Fibroblast of lung (primary cell): ENCODE data around the gene NR1D1. TPM values are rescaled to one million over a fixed set of nuclear protein-coding genes. Genes with fewer than 3 reads are reported as not detected.

ENCODE experiments used
- DNase-seq, 2 donors: peaks; one replicate each; pipeline versions ENCODE4 v3.0.0 to v3.0.0-alpha.2; 2010; ENCODE audit warnings: low read depth in 2 of 2
- H2AFZ ChIP-seq: 2 replicates; pipeline ENCODE4 v1.5.1; 2012; ENCODE audit warnings: low read length, control low read depth, inconsistent platforms
- H3K27ac ChIP-seq: 2 replicates; pipeline ENCODE4 v1.5.1; 2011; ENCODE audit warnings: low read length, control low read depth; ENCODE audit not compliant: insufficient read depth
- H3K27me3 ChIP-seq: 2 replicates; pipeline ENCODE4 v1.5.1; 2011; ENCODE audit warnings: mild to moderate bottlenecking, low read length; ENCODE audit not compliant: control insufficient read depth, insufficient read depth
- H3K36me3 ChIP-seq: 2 replicates; pipeline ENCODE4 v1.5.1; 2011; ENCODE audit warnings: low read length; ENCODE audit not compliant: control insufficient read depth, insufficient read depth
- H3K4me1 ChIP-seq: 2 replicates; pipeline ENCODE4 v1.5.1; 2011; ENCODE audit warnings: low read length; ENCODE audit not compliant: control insufficient read depth, insufficient read depth; ENCODE audit errors: extremely low read depth
- H3K4me2 ChIP-seq: 2 replicates; pipeline ENCODE4 v1.5.1; 2011; ENCODE audit warnings: low read length, control low read depth; ENCODE audit not compliant: insufficient read depth; ENCODE audit errors: extremely low read depth
- H3K4me3 ChIP-seq, 4 experiments: fragments of 200-600 bp in 1 of 4; sonication (generic) in 1 of 4; replicated peaks in 1 of 4; 2 replicates each; pipeline ENCODE4 v1.5.1; 2011 to 2016; ENCODE audit warnings: low read length in 4 of 4, low read depth in 3 of 4, mild to moderate bottlenecking in 3 of 4, control low read depth in 2 of 4, inconsistent platforms in 1 of 4, mixed read lengths in 1 of 4; ENCODE audit not compliant: insufficient read depth in 1 of 4; ENCODE audit errors: control extremely low read depth in 1 of 4
- H3K79me2 ChIP-seq: 2 replicates; pipeline ENCODE4 v1.5.1; 2012; ENCODE audit warnings: mild to moderate bottlenecking, low read length, inconsistent platforms; ENCODE audit not compliant: control insufficient read depth, insufficient read depth
- H3K9ac ChIP-seq: 2 replicates; pipeline ENCODE4 v1.5.1; 2011; ENCODE audit warnings: mild to moderate bottlenecking, low read length, control low read depth; ENCODE audit not compliant: insufficient read depth
- H3K9me3 ChIP-seq: 2 replicates; pipeline ENCODE4 v1.5.1; 2012; ENCODE audit warnings: low read depth, low read length; ENCODE audit not compliant: control insufficient read depth, insufficient read depth
- H4K20me1 ChIP-seq: 2 replicates; pipeline ENCODE4 v1.5.1; 2011; ENCODE audit warnings: low read length; ENCODE audit not compliant: control insufficient read depth, insufficient read depth; ENCODE audit errors: extremely low read depth
- CTCF ChIP-seq, 2 donors: IDR thresholded peaks in 1 of 2; conservative IDR thresholded peaks in 1 of 2; 1 replicate in 1 of 2; 2 replicates in 1 of 2; pipeline ENCODE4 v1.5.1; 2011 to 2012; ENCODE audit warnings: low read length in 2 of 2, control low read depth in 1 of 2, inconsistent platforms in 1 of 2, low read depth in 1 of 2, mild to moderate bottlenecking in 1 of 2
- EZH2 ChIP-seq: IDR thresholded peaks from 2 replicates; pipeline ENCODE4 v1.5.1; 2012; ENCODE audit warnings: low read length, control low read depth, mild to moderate bottlenecking; ENCODE audit errors: missing control alignments
- polyA plus RNA-seq, 2 donors: library from polyadenylated mRNA; depleted of rRNA in 1 of 2; stranded (reverse) in 1 of 2; unstranded in 1 of 2; fragments of >200 nt; gene quantifications; 2 replicates each; pipeline ENCODE4 v1.2.1, GENCODE V29; 2011 to 2012; ENCODE audit warnings: missing spikeins in 1 of 2
- total RNA-seq: library from RNA; depleted of rRNA; stranded (reverse); fragments of >200 nt; gene quantifications from 2 replicates; pipeline ENCODE4 v1.2.1, GENCODE V29; 2014

Gene NR1D1
- total and polyA plus RNA-seq, 2 donors (not counting 1 experiment from before 2014, with no cell fraction given), result 3.3 to 5.3 TPM

DNA sequence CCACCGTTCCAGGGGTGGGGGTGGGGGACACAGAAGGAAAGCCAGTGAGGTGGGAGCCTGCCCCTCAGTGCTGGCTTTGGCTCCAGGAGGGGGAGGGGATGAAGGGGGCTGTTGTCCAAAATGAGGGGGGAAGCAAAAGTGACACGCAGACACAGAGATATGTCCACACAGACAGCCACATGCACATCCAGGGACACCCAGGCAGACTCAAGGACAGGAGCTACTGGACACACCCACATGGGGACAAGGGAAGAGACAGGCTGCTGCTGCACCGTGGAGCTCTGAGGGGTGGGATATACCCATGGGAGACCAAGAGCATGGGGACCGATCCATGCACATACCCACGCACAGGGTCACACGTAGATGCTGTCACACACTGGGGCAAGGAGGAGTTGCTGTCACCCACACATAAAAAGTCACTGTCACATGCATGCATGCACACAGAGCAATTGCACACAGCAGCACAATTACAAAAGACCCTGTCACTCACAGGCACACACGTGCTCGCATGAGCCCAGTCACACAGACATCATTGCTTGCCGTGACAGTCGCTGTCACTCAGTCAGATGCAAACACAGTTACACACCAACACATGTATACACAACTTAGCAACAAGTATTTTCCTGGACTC lies 36.4 kb downstream of the NR1D1 start:
- no peak for DNase-seq
- Histone ChIP-seq H3K4me2 (peak overlapping the region; percentile 95), H4K20me1 (no peaks in the 10 kb centered on the region), H3K27ac (peak overlapping the region; percentile 4), H3K9ac (no peak overlapping the region), H3K36me3 (no peaks in the 10 kb centered on the region), H2AFZ (no peak overlapping the region), H3K9me3 (no peaks in the 10 kb centered on the region), H3K4me3 (peak overlapping the region; percentile 84 to 95 (median 88)), H3K79me2 (peaks cover 35% of the 10 kb centered on the region), H3K27me3 (no peaks in the 10 kb centered on the region), H3K4me1 (peaks cover 26% of the 10 kb centered on the region)
- no peak for TF ChIP-seq CTCF (conservative IDR thresholded peaks at IDR 0.05 in 1 of 2, IDR thresholded peaks at IDR 0.05 in 1 of 2; ENCODE audit: low read depth in 1 of 2, low read length in 2 of 2)
- TF ChIP-seq EZH2, result no peak

GRCh38 chr17:40063187-40063771 lies 37.1 kb downstream of the NR1D1 start:
- Histone ChIP-seq H3K9me3 (no peaks in the 10 kb centered on the region), H3K79me2 (peaks cover 34% of the 10 kb centered on the region), H2AFZ (peak overlapping the region; percentile 25), H3K4me3 (peak overlapping the region; percentile 84 to 95 (median 88)), H3K36me3 (no peaks in the 10 kb centered on the region), H3K9ac (peak overlapping the region; percentile 77), H3K4me1 (peaks cover 19% of the 10 kb centered on the region), H3K4me2 (peak overlapping the region; percentile 95), H3K27me3 (no peaks in the 10 kb centered on the region), H3K27ac (peak overlapping the region; percentile 43), H4K20me1 (no peaks in the 10 kb centered on the region)
- TF ChIP-seq EZH2 (no peak), CTCF (conservative IDR thresholded peaks at IDR 0.05 in 1 of 2, IDR thresholded peaks at IDR 0.05 in 1 of 2; ENCODE audit: low read depth in 1 of 2, low read length in 2 of 2) (no peak)
- no peak for DNase-seq

GRCh38 chr17:40062329-40063186 lies 37.8 kb downstream of the NR1D1 start, which contains the start of gene THRA:
Gene THRA, plus strand, starts transcription at chr17:40062965. Its CDS starts 11,524 bp downstream, at chr17:40074489.
- no peak for DNase-seq
- peak within 1 kb of the TSS; percentile 43 for H3K27ac ChIP-seq
- H3K36me3 ChIP-seq, result no peaks in the 10 kb centered on the region
- H3K9ac ChIP-seq, result peak within 1 kb of the TSS; percentile 77
- no peaks in the 10 kb centered on the region for H3K27me3 ChIP-seq
- peak within 1 kb of the TSS; percentile 84 to 95 (median 88) for H3K4me3 ChIP-seq
- peaks cover 33% of the 10 kb centered on the region for H3K79me2 ChIP-seq
- H3K4me1 ChIP-seq, result peaks cover 18% of the 10 kb centered on the region
- H4K20me1 ChIP-seq, result no peaks in the 10 kb centered on the region
- peak within 1 kb of the TSS; percentile 95 for H3K4me2 ChIP-seq
- peak within 1 kb of the TSS; percentile 73 for H2AFZ ChIP-seq
- H3K9me3 ChIP-seq, result no peaks in the 10 kb centered on the region
- TF ChIP-seq EZH2 (no peak), CTCF (conservative IDR thresholded peaks at IDR 0.05 in 1 of 2, IDR thresholded peaks at IDR 0.05 in 1 of 2; ENCODE audit: low read depth in 1 of 2, low read length in 2 of 2) (no peak)
